AG10803 (cell line): ENCODE data around the gene TMEM181.

ENCODE experiments used
- DNase-seq: peaks from one replicate; pipeline ENCODE4 v3.0.0; 2010; ENCODE audit warnings: low read depth
- H3K4me3 ChIP-seq: 2 replicates; pipeline ENCODE4 v1.5.1; 2011; ENCODE audit warnings: mild to moderate bottlenecking, low read length, control low read depth
- CTCF ChIP-seq: conservative IDR thresholded peaks from 2 replicates; pipeline ENCODE4 v1.5.1; 2011; ENCODE audit warnings: mild to moderate bottlenecking, low read length, control low read depth, inconsistent platforms

The TMEM181 gene

GRCh38 chr6:158624684-158625682, 65.1 kb downstream of the TMEM181 start:
- TF ChIP-seq CTCF, result no peak
- DNase-seq, result no peak
- no peak overlapping the region for H3K4me3 ChIP-seq

- TF ChIP-seq CTCF, result no peak
- H3K4me3 ChIP-seq, result no peak overlapping the region
- no peak for DNase-seq
These were observed 66.0 kb downstream of the TMEM181 start for GRCh38 chr6:158625881-158626305.

DNA sequence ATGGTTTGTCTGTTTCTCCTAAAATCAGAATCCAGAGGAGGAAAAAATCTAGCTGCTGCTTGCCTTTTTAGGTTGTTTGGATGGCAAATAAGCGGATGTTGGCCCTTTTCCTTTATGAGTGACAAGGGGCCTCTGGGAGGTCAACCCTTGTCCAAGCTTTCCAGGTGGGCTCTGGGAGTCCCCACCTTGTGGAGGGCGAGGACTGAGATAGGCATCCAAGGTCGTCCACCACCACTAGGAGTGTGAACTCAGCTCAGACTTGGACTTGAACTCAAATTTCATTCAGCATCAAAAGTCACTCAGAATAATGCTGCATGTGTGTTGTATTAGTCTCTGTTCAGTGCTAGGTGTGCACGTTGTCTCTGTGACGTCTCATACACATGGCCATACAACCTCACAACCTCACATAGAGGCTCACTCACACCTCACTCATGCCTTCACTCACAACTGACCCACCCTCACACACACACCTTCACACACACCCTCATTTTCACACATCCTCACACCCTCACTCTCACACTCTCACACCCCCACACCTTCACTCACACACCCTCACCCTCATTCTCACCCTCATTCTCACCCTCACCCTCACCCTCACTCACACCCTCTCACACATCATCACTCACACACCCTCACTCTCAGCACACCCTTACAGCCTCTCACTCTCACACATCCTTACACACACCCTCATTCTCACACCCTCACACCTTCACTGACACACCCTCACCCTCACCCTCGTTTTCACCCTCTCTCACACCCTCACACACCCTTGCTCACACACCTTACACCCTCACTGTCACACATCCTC, 66.7 kb downstream of the TMEM181 start:
- H3K4me3 ChIP-seq, result no peak overlapping the region
- DNase-seq, result no peak
- no peak for TF ChIP-seq CTCF

GRCh38 chr6:158627168-158627939, 67.5 kb downstream of the TMEM181 start:
- no peak for DNase-seq
- no peak for TF ChIP-seq CTCF
- H3K4me3 ChIP-seq, result no peak overlapping the region

DNA sequence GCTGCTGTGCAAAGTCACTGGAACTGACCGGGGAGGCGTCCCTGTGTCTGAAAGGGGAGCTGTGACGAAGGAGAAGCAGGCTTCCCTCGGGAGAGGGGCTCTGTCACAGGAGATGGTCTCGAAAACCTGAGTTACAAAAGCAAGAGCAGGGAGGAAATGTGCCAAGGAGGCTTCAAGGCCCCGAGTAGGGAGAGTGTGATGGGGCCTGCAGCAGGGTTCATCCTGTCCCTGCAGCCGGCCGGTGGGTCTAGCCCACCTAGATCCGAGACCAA, 68.0 kb downstream of the TMEM181 start:
- DNase-seq, result no peak
- no peak for TF ChIP-seq CTCF
- no peak overlapping the region for H3K4me3 ChIP-seq

DNA sequence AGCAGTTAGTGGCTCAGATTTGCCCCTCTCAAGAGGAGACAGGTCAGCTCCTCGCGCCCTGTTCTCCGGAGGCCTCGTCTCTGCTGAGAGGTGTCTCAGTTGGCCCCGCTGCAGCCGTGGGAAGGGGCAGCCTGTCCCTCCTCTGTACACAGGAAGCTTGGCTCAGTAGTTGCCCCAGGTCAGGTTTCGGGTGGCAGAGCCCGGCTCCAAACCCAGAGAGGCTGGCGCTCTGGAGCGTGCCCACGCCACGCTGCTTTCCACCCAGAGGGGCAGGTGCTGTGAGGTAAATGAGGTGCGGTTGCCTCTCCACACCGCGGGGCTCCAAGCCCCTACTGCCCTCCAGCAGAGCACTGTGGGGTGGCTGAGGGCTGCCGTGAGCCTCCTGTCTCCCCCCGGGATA, 68.7 kb downstream of the TMEM181 start:
- no peak overlapping the region for H3K4me3 ChIP-seq
- TF ChIP-seq CTCF, result no peak
- no peak for DNase-seq
